Smooth muscle cell (in vitro differentiated cells): ENCODE results near the gene GNG2. TPM values are rescaled to one million over a fixed set of nuclear protein-coding genes. Genes with fewer than 3 reads are reported as not detected.

ENCODE experiments used
- DNase-seq: peaks from one replicate; lab custom pipeline; 2025; ENCODE audit not compliant: unreplicated experiment; lab: John Stamatoyannopoulos, UW
- H2AFZ ChIP-seq: fragments of 200-600 bp; sonication (generic); 2 replicates; pipeline ENCODE4 v1.6.0; 2016; ENCODE audit warnings: antibody characterized with exemption, low read depth, mild to moderate bottlenecking
- H3F3A ChIP-seq: fragments of 200-600 bp; sonication (generic); 2 replicates; pipeline ENCODE4 v1.6.0; 2017; ENCODE audit warnings: antibody characterized with exemption, low read depth
- H3K27ac ChIP-seq: fragments of 200-600 bp; sonication (generic); 2 replicates; pipeline ENCODE4 v1.5.1; 2016; ENCODE audit warnings: low read depth, mild to moderate bottlenecking
- H3K27me3 ChIP-seq: fragments of 200-600 bp; sonication (generic); 2 replicates; pipeline ENCODE4 v1.6.1; 2016; ENCODE audit warnings: low read depth, mild to moderate bottlenecking
- H3K36me3 ChIP-seq: fragments of 200-600 bp; sonication (generic); 2 replicates; pipeline ENCODE4 v1.5.1; 2016; ENCODE audit warnings: low read depth
- H3K4me1 ChIP-seq: fragments of 200-600 bp; sonication (generic); 2 replicates; pipeline ENCODE4 v1.5.1; 2016; ENCODE audit warnings: low read depth
- H3K4me2 ChIP-seq: fragments of 200-600 bp; sonication (generic); 2 replicates; pipeline ENCODE4 v1.6.0; 2016; ENCODE audit warnings: mild to moderate bottlenecking
- H3K4me3 ChIP-seq: fragments of 200-600 bp; sonication (generic); 2 replicates; pipeline ENCODE4 v1.5.1; 2016; ENCODE audit warnings: mild to moderate bottlenecking
- H3K79me2 ChIP-seq: fragments of 200-600 bp; sonication (generic); 2 replicates; pipeline ENCODE4 v1.6.0; 2016; ENCODE audit warnings: low read depth, mild to moderate bottlenecking
- H3K9ac ChIP-seq: fragments of 200-600 bp; sonication (generic); 2 replicates; pipeline ENCODE4 v1.6.0; 2016; ENCODE audit warnings: low read depth
- H3K9me3 ChIP-seq: fragments of 200-600 bp; sonication (generic); replicated peaks from 2 replicates; pipeline ENCODE4 v1.5.1; 2016; ENCODE audit warnings: low read depth
- H4K20me1 ChIP-seq: fragments of 200-600 bp; sonication (generic); 2 replicates; pipeline ENCODE4 v1.6.0; 2016; ENCODE audit warnings: low read depth
- CTCF ChIP-seq: fragments of 200-600 bp; sonication (generic); IDR thresholded peaks from 2 replicates; pipeline ENCODE4 v1.5.1; 2017; ENCODE audit warnings: borderline replicate concordance, mild to moderate bottlenecking, antibody characterized with exemption; ENCODE audit not compliant: insufficient read depth, poor library complexity, severe bottlenecking
- WGBS: methylation state at CpG from one replicate; pipeline ENCODE4 v1.1.7; 2016; ENCODE audit warnings: low lambda C conversion rate; 5-methylcytosine and 5-hydroxymethylcytosine counted together
- polyA plus RNA-seq: library from polyadenylated mRNA; unstranded; fragments of >200 nt; fragmentation: Nextera tagmentation; extraction: Ambion mirVana; gene quantifications from 2 replicates; pipeline ENCODE4 v1.2.1, GENCODE V29; 2016
- total RNA-seq: library from RNA; depleted of rRNA; stranded (reverse); fragments of >200 nt; gene quantifications from 2 replicates; pipeline ENCODE4 v1.2.3, GENCODE V29; 2014

The GNG2 gene
- total and polyA plus RNA-seq, 2 experiments from 2014 or later, result 83.6 to 128 TPM

- Histone ChIP-seq H2AFZ (no peak overlapping the region), H3F3A (no peaks in the 10 kb centered on the region), H3K9ac (no peak overlapping the region), H3K27ac (no peak overlapping the region), H3K9me3 (no peaks in the 10 kb centered on the region), H3K79me2 (peaks cover 64% of the 10 kb centered on the region), H3K36me3 (peaks cover 21% of the 10 kb centered on the region), H3K27me3 (no peaks in the 10 kb centered on the region), H3K4me2 (no peak overlapping the region), H3K4me3 (no peak overlapping the region), H3K4me1 (peaks cover 22% of the 10 kb centered on the region), H4K20me1 (peaks cover 26% of the 10 kb centered on the region)
- DNase-seq, result no peak
- no peak for TF ChIP-seq CTCF
- WGBS, result 85% methylated on average over 3 of the region's 3 CpGs
Observed at GRCh38 chr14:51993285-51993920, 133.0 kb downstream of the GNG2 start.

GRCh38 chr14:51996148-51996746, 135.8 kb downstream of the GNG2 start:
- 50% methylated on average over 4 of the region's 4 CpGs for WGBS
- no peak for DNase-seq
- peaks cover 60% of the 10 kb centered on the region for H3K79me2 ChIP-seq

GRCh38 chr14:51998348-51998747, 137.9 kb downstream of the GNG2 start:
- Histone ChIP-seq H3K4me3 (no peak overlapping the region), H3K9ac (no peak overlapping the region), H3F3A (peaks cover 7% of the 10 kb centered on the region), H3K36me3 (peaks cover 19% of the 10 kb centered on the region), H2AFZ (no peak overlapping the region), H3K27ac (peak overlapping the region; percentile 76), H3K9me3 (no peaks in the 10 kb centered on the region), H3K4me2 (no peak overlapping the region), H3K4me1 (no peaks in the 10 kb centered on the region), H4K20me1 (peaks cover 17% of the 10 kb centered on the region), H3K27me3 (no peaks in the 10 kb centered on the region), H3K79me2 (peaks cover 40% of the 10 kb centered on the region)
- TF ChIP-seq CTCF, result no peak
- no peak for DNase-seq

More at GRCh38 chr14:51996148-51996746, 135.8 kb downstream of the GNG2 start:
- no peaks in the 10 kb centered on the region for H3K9me3 ChIP-seq
- TF ChIP-seq CTCF, result peak; percentile 83
- H3K4me2 ChIP-seq, result no peak overlapping the region
- no peak overlapping the region for H3K9ac ChIP-seq
- H3K27ac ChIP-seq, result peak overlapping the region; percentile 16
- peaks cover 4% of the 10 kb centered on the region for H3K4me1 ChIP-seq
- H4K20me1 ChIP-seq, result peaks cover 26% of the 10 kb centered on the region
- H3K27me3 ChIP-seq, result no peaks in the 10 kb centered on the region
- no peak overlapping the region for H2AFZ ChIP-seq
- H3K36me3 ChIP-seq, result peaks cover 28% of the 10 kb centered on the region
- no peak overlapping the region for H3K4me3 ChIP-seq
- H3F3A ChIP-seq, result peaks cover 7% of the 10 kb centered on the region

GRCh38 chr14:51999084-51999483, 138.7 kb downstream of the GNG2 start:
- 75% methylated on average over 2 of the region's 2 CpGs for WGBS
- Histone ChIP-seq H3K9ac (no peak overlapping the region), H3K79me2 (peaks cover 36% of the 10 kb centered on the region), H3K27me3 (no peaks in the 10 kb centered on the region), H3K4me3 (no peak overlapping the region), H2AFZ (no peak overlapping the region), H3K4me1 (no peaks in the 10 kb centered on the region), H3K4me2 (no peak overlapping the region), H3K36me3 (peaks cover 20% of the 10 kb centered on the region), H3F3A (peaks cover 11% of the 10 kb centered on the region), H3K9me3 (no peaks in the 10 kb centered on the region), H4K20me1 (peaks cover 17% of the 10 kb centered on the region), H3K27ac (peak overlapping the region; percentile 76)
- no peak for DNase-seq
- TF ChIP-seq CTCF, result no peak
